Fibroblast of peridontal ligament (primary cell): Measurements from ENCODE around the gene GORASP2.
"Not testable (repeated sequence)": the region's sequence is repeated elsewhere in the genome, so short reads cannot be mapped to it uniquely, and the experiment has no call there.

Source experiments
- DNase-seq: peaks from one replicate; pipeline ENCODE4 v3.0.0-alpha.2; 2010; ENCODE audit errors: extremely low read depth

GORASP2 gene

GRCh38 chr2:170928824-170929685, at the start of gene GORASP2:
GORASP2 (plus strand) TSS chr2:170929253; CDS start chr2:170929341, 88 bp downstream.
- peak; percentile 100 for DNase-seq

GRCh38 chr2:170881840-170882239, 47.2 kb upstream of the GORASP2 start:
- no peak for DNase-seq

- DNase-seq = no peak
Observed at GRCh38 chr2:170882758-170883157, 46.3 kb upstream of the GORASP2 start.

DNA sequence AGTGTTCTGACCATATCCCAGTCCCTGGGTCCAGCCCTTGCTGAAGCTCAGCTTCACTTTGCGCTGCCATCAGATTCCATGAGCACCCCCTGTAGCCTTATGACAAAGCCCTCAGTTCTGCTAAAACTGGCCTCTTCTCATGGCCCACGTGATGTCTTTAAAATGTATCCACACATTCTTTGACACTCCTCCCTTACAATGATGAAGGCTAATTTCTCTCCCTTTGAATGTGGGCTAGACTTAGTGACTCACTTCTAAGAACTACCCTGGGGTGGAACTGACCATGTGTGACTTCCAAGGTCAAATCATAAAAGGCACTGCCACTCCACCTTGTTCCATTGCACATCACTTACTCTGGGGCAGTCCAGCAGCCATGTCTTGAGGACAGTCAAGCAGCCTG, 45.4 kb upstream of the GORASP2 start:
- no peak for DNase-seq

- no peak for DNase-seq
Observed at GRCh38 chr2:170885130-170885791, 43.8 kb upstream of the GORASP2 start.

- peak; percentile 13 for DNase-seq
Observed at GRCh38 chr2:170886386-170886785, 42.7 kb upstream of the GORASP2 start.

GRCh38 chr2:170887496-170887895, 41.6 kb upstream of the GORASP2 start:
- no peak for DNase-seq

DNA sequence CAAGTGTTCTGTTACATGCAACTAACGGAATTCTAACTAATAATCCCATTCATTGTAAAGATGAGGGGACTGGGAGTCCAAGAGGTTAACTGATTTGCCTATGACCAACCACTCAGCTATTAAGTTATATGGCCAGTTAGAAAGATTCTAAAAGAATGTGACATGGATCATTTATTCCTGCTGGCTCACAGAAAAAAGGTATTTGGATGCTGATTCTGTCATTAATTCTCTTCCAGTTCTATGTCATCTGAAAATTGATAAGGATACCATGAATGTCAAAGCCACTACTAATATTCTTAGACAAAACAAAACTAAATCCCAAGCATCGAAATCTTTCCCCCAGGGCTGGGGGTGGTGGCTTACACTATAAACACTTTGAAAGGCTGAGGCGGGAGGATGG, 41.2 kb upstream of the GORASP2 start:
- DNase-seq = no peak

DNA sequence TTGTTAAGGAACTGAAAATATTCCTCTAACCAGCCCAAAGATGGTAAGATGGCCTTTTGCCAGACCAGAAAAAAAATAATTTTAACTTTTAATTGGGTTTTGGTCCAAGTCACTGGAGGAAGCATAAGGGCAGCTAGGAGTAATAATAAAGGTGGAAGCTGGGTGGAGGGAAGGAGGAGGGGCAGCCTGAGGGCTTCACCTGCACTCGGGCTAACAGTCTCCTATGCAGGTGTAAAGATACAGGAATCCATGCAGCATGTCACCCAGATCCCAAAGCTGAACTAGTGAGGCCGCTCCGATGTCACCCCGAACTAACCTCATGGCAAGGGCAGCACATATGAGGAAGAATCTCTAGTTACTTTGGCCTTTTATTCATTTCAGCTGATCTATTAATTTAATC, 37.2 kb upstream of the GORASP2 start:
- DNase-seq = no peak

GRCh38 chr2:170892391-170892951, 36.6 kb upstream of the GORASP2 start:
- no peak for DNase-seq

GRCh38 chr2:170895023-170895757, 33.9 kb upstream of the GORASP2 start:
- peak; percentile 38 for DNase-seq

DNA sequence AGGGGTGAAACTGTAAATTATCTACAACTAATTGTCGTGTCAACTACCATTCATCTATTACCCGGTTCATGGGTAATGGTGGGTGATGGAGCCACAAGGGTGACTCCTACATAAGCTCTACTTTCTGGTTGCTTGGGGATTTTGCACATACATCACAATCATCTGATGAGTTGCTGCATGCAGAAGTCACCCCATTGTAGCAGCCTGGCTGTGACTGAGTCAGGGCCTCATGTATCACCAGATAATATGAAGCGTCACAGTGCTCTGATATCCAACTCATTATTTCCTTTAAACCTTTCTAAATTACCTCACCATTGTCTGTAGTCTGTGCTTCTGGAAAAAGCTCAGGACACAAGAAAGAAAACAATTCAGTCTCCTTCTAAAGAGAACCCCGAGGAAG, 32.4 kb upstream of the GORASP2 start:
- no peak for DNase-seq

DNA sequence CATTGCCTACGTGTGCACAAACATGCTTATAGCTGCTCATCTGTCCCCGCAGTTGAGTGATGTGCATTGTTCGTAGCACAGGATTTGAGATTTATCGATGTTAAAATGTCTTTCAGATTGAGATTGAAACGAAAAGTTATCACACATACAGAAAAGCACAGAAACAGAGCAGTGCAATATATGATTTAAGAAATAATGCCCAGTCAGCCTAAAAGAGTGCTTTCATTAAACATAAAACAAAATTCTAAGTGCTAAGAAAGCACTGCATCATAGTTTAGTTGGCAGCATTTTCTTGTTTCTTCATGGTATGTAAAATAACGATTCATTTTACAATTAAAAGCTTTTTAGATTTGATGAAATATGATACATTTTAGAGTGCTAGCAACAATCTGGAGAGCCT, 31.9 kb upstream of the GORASP2 start:
- no peak for DNase-seq

DNA sequence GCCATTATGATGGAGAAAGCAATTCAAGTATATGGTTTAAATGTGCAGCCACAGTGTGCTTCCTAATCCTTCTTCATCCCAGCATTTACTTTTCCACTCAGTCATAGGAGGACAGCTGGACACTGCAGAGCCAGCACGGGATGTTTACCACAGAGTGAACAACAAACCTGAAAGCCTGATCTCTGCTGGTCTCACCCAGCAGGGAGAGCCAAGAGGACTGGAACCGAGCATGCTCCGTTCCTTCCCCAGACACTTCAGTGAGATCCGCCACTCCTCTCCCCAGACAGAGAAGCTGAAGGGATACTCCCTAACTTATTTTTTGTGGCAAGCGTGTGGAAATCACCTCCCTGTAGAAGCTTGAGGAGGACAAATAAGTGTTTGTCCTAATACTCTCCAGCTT, 23.2 kb upstream of the GORASP2 start:
- no peak for DNase-seq

- no peak for DNase-seq
Observed at GRCh38 chr2:170911314-170911889, 17.7 kb upstream of the GORASP2 start.

DNA sequence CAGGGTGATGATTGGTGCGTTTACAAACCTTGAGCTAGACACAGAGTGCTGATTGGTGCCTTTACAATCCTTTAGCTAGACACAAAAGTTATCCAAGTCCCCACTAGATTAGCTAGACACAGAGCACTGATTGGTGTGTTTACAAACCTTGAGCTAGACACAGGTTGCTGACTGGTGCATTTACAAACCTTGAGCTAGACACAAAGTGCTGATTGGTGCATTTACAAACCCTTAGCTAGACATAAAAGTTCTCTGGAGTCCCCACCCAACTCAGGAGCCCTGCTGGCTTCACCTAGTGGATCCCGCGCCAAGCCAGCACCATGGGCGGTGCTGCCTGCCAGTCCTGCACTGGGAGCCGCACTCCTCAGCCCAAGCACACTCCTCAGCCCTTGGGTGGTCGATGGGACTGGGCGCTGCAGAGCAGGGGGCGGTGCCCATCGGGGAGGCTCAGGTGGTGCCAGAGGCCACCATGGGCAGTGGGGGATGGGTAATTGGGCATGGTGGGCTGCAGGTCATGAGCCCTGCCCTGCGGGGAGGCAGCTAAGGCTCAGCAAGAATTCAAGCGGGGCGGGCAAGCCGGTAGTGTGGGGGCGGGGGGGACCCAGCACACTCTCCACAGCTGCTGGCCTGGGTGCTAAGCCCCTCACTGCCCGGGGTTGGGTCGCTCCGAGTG, 13.9 kb upstream of the GORASP2 start:
- not testable (repeated sequence) for DNase-seq

GRCh38 chr2:170917219-170917913, 11.7 kb upstream of the GORASP2 start:
- no peak for DNase-seq

DNA sequence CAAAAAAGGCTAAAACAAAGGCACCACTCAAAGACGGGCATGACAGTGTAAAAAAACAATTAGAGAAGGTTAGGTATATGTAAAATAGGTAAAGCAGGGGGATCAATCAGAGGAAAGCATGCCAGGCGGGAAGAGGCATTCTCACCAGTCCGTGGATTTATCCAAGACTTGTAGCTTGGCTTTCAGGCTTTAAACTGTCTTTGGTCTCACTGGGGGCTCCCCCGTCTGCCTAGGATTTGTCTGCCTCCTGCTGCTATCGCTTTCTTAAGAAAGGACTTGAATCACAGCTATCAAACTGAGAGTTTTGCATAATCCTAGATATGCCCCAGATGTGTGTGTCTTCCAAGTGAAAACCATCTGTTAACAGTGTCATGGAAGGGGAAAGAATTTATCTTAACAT, 11.1 kb upstream of the GORASP2 start:
- DNase-seq = no peak

DNA sequence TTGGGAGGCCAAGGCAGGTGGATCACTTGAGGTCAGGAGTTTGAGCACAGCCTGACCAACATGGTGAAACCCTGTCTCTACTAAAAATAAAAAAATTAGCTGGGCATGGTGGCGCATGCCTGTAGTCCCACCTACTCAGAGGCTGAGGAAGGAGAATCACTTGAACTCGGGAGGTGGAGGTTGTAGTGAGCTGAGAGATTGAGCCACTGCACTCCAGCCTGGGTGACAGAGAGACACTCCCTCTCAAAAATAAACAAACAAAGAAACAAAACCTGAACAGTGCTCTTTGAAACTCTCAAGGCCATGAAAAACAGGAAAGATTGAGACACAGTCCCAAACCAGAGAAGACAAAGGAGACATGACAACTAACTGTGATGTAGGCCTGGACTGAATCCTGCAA, 7.2 kb upstream of the GORASP2 start:
- not testable (repeated sequence) for DNase-seq

DNA sequence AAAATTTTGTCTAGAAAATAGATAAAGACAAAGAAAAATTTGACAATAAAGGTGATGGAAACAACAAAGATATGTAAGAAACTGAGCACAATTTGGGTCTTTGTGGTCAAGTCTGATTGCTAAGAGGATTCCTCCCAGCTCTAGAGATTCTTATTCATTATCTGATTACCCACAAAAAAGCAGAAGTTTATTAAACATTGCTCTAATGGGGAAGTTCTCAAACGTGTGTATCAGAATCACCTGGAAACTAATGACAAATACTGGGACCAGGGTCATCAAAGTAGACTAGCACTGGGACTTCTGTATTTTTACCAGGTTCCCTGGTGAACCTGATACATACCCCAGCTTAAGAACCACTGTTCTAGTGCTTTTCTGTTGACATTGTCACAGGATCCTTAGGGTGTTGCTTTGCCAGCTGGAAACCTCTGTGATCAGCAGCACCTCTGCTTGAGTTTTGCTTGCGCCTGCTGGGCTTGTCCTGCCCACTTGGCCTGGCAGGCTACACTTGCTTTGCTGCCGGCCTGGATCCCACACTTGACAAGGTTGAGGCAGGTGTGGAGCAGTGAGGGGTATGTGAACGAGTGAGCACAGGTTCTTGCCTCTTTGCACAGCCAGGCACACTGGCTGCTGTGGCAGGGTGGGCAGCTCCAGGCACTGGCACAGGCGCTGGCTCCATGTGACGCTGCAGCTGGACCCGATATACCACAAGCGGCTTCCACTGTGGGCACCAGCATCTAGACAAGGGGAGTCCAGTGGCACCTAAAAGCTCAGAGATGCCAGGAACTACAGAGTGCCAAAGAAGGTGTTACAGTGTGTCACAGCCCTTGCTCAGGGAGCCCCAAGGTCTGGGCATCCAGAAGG, 6.2 kb upstream of the GORASP2 start:
- DNase-seq = no peak
